Adrenal gland (tissue), 5 donors: ENCODE measurements around the gene NSG1.

Experiments used
- CTCF ChIP-seq, 6 experiments: fragments of 450-650 bp in 4 of 6; fragments of 200-600 bp in 2 of 6; sonication (generic) in 1 of 6; IDR thresholded peaks; 1 replicate in 5 of 6; 2 replicates in 1 of 6; pipeline versions ENCODE4 v1.5.1 to v1.8.0; 2016 to 2021; ENCODE audit warnings: antibody characterized with exemption in 6 of 6, mild to moderate bottlenecking in 2 of 6, moderate library complexity in 1 of 6
- POLR2A ChIP-seq, 2 donors: fragments of 450-650 bp; IDR thresholded peaks; one replicate each; pipeline ENCODE4 v1.6.1; 2017; ENCODE audit warnings: antibody characterized with exemption in 2 of 2, mild to moderate bottlenecking in 2 of 2, moderate library complexity in 1 of 2
- donor health status: DM: no; HTN: no; CAD: no.

DNA sequence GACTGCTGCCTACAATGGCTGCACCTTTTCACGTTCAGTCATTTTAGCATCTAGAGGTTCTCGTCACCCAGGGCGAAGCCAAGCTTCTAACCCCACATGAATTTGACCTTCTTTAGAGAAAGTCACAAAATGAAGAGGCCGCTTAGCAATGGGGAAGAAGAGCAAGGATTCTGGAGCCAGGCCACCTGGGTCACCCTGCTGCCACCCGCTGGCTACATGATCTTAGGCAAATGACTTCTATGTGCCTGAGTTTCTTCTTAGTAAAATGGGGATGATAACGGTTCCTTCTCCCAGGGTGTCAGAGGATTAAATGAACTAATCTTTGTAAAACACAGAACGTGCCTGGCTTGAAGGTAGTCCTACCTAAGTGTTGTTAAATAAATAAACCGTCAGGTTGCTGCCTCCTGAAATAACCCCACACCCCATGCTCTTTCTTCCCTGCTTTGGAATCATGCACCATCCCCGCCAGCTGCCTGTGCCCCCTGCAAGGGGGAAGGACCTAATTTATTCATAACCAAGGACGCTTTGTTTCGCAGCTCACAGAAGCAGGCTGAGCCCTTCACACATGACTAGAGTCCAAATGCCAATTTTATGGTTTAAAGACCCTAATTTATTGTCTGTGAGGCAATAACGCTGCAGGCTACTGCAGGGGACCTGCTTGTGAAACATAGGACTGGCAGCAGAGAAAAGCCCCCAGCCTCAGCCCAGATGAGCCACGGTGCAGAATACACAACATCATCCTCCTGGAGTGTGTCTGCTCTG lies 28.6 kb upstream of the NSG1 start:
- TF ChIP-seq CTCF (IDR thresholded peaks at IDR 0.05) (no peak), POLR2A (IDR thresholded peaks at IDR 0.05) (no peak)
